OCI-LY7 (cell line): ENCODE data around the gene CNTNAP4. TPM values are rescaled to one million over a fixed set of nuclear protein-coding genes. Genes with fewer than 3 reads are reported as not detected.

Source experiments
- BruUV-seq: library from RNA; stranded (reverse); fragments of 400-500 nt; replicated peaks from 2 replicates; lab custom pipeline; 2021; lab: Mats Ljungman, UMichigan
- CTCF ChIA-PET: fragments of 300-600 bp; sonication (Branson Sonifier 250); formaldehyde crosslinking; loops from one replicate; lab custom pipeline; 2022; ENCODE audit warnings: antibody characterized with exemption; ENCODE audit not compliant: unreplicated experiment; lab: Charles Lee
- POLR2A ChIA-PET: fragments of 300-600 bp; sonication (Branson Sonifier 250); formaldehyde crosslinking; loops from one replicate; lab custom pipeline; 2022; ENCODE audit warnings: antibody characterized with exemption; lab: Charles Lee
- DNase-seq: peaks from one replicate; pipeline ENCODE4 v3.0.0-alpha.2; 2015; ENCODE audit warnings: low spot score
- H2AFZ ChIP-seq: fragments of 200-600 bp; sonication (generic), shearing (Covaris generic); 2 replicates; pipeline ENCODE4 v1.6.1; 2014; ENCODE audit warnings: mild to moderate bottlenecking, antibody characterized with exemption, low read length, moderate library complexity
- H3K27ac ChIP-seq: fragments of 200-600 bp; sonication (generic); 2 replicates; pipeline ENCODE4 v1.5.1; 2014; ENCODE audit warnings: mixed run types, low read depth, mild to moderate bottlenecking, moderate library complexity, low read length, inconsistent platforms; ENCODE audit not compliant: poor library complexity, severe bottlenecking
- H3K36me3 ChIP-seq: fragments of 200-600 bp; sonication (generic); 2 replicates; pipeline ENCODE4 v1.6.1; 2014; ENCODE audit warnings: mild to moderate bottlenecking, antibody characterized with exemption, low read length, moderate library complexity, mixed read lengths; ENCODE audit not compliant: insufficient read depth
- H3K4me1 ChIP-seq: fragments of 200-600 bp; sonication (generic); 2 replicates; pipeline ENCODE4 v1.5.1; 2014; ENCODE audit warnings: mild to moderate bottlenecking, low read length; ENCODE audit not compliant: insufficient read depth, poor library complexity, severe bottlenecking
- H3K4me2 ChIP-seq: fragments of 200-600 bp; sonication (generic); 2 replicates; pipeline ENCODE4 v1.6.1; 2014; ENCODE audit warnings: mild to moderate bottlenecking, low read length
- H3K4me3 ChIP-seq: fragments of 200-600 bp; sonication (generic); 2 replicates; pipeline ENCODE4 v1.5.1; 2014; ENCODE audit warnings: mild to moderate bottlenecking, low read depth, low read length; ENCODE audit not compliant: poor library complexity, severe bottlenecking
- H3K79me2 ChIP-seq: fragments of 200-600 bp; sonication (generic); 2 replicates; pipeline ENCODE4 v1.6.1; 2016; ENCODE audit warnings: low read depth, mild to moderate bottlenecking, low read length, moderate library complexity, mixed read lengths; ENCODE audit not compliant: insufficient read depth
- H3K9me2 ChIP-seq: fragments of 200-600 bp; sonication (generic); 2 replicates; pipeline ENCODE4 v1.6.1; 2016; ENCODE audit warnings: mild to moderate bottlenecking, low read length, mixed read lengths; ENCODE audit not compliant: insufficient read depth
- H3K9me3 ChIP-seq: fragments of 200-600 bp; sonication (generic); 2 replicates; pipeline ENCODE4 v1.6.1; 2014; ENCODE audit warnings: mild to moderate bottlenecking, mixed run types, low read length, mixed read lengths
- H4K20me1 ChIP-seq: fragments of 200-600 bp; sonication (generic); 2 replicates; pipeline ENCODE4 v1.6.1; 2014; ENCODE audit warnings: mild to moderate bottlenecking, antibody characterized with exemption, low read length, moderate library complexity, mixed read lengths; ENCODE audit not compliant: insufficient read depth
- CTCF ChIP-seq: fragments of 200-600 bp; sonication (generic); conservative IDR thresholded peaks from 2 replicates; pipeline ENCODE4 v1.5.1; 2014; ENCODE audit warnings: mild to moderate bottlenecking, antibody characterized with exemption, low read length, moderate library complexity, mixed read lengths
- EZH2phosphoT487 ChIP-seq: fragments of 200-600 bp; sonication (generic); IDR thresholded peaks from 2 replicates; pipeline ENCODE4 v1.6.1; 2018; ENCODE audit warnings: low read depth, borderline replicate concordance, mild to moderate bottlenecking, mixed run types, antibody characterized with exemption, low read length, moderate library complexity, mixed read lengths
- intact Hi-C: fragments of 100-400 bp; cut with micrococcal nuclease; formaldehyde crosslinking; loops from one replicate; pipeline ENCODE4 v1.10.0; 2022; ENCODE audit not compliant: unreplicated experiment
- total RNA-seq, 2 experiments: library from RNA; depleted of rRNA in 1 of 2; stranded (reverse); fragments of >200 nt in 1 of 2; shearing (Covaris generic) in 1 of 2; gene quantifications; 2 replicates each; pipeline ENCODE4 v1.2.3, GENCODE V29; 2014 to 2022

CNTNAP4 gene
- total RNA-seq, 2 experiments from 2014 or later, result not detected

- no peak overlapping the region for H3K27ac ChIP-seq
- H3K4me3 ChIP-seq, result no peak overlapping the region
- DNase-seq, result no peak
Observed at GRCh38 chr16:76502063-76502462, 224.9 kb downstream of the CNTNAP4 start.

GRCh38 chr16:76502555-76502954, 225.4 kb downstream of the CNTNAP4 start:
- Histone ChIP-seq H3K4me1 (no peaks in the 10 kb centered on the region), H3K79me2 (no peaks in the 10 kb centered on the region), H2AFZ (no peak overlapping the region), H3K9me2 (no peaks in the 10 kb centered on the region), H3K4me3 (no peak overlapping the region), H3K4me2 (no peak overlapping the region), H3K36me3 (no peaks in the 10 kb centered on the region), H4K20me1 (no peaks in the 10 kb centered on the region), H3K9me3 (no peaks in the 10 kb centered on the region), H3K27ac (no peak overlapping the region)
- no TSS peak for BruUV-seq
- TF ChIP-seq CTCF (no peak), EZH2phosphoT487 (no peak)
- POLR2A ChIA-PET, result interaction anchor here (0.7 to 1.2 kb wide), 2 partner anchors 17 to 667 kb away, joined by 3 to 4 read pairs; no protein-coding TSS in a partner anchor
- intact Hi-C loops, result no loop called here
- CTCF ChIA-PET, result no interaction called here
- DNase-seq, result no peak

More at GRCh38 chr16:76502063-76502462, 224.9 kb downstream of the CNTNAP4 start:
- intact Hi-C loops, result no loop called here
- no peaks in the 10 kb centered on the region for H4K20me1 ChIP-seq
- POLR2A ChIA-PET, result interaction anchor here (0.5 to 1.2 kb wide), 2 partner anchors 16 to 653 kb away, joined by 3 to 4 read pairs; no protein-coding TSS in a partner anchor
- no peaks in the 10 kb centered on the region for H3K9me3 ChIP-seq
- no peak for TF ChIP-seq CTCF
- TF ChIP-seq EZH2phosphoT487, result no peak
- no TSS peak for BruUV-seq
- H2AFZ ChIP-seq, result no peak overlapping the region
- H3K4me2 ChIP-seq, result no peak overlapping the region
- no peaks in the 10 kb centered on the region for H3K9me2 ChIP-seq
- no peaks in the 10 kb centered on the region for H3K4me1 ChIP-seq
- no peaks in the 10 kb centered on the region for H3K79me2 ChIP-seq
- CTCF ChIA-PET, result no interaction called here
- no peaks in the 10 kb centered on the region for H3K36me3 ChIP-seq

- POLR2A ChIA-PET, result interaction anchor here (0.7 to 1.2 kb wide), 2 partner anchors 17 to 667 kb away, joined by 3 to 4 read pairs; no protein-coding TSS in a partner anchor
- Histone ChIP-seq H3K9me3 (no peaks in the 10 kb centered on the region), H3K79me2 (no peaks in the 10 kb centered on the region), H3K4me2 (no peak overlapping the region), H4K20me1 (no peaks in the 10 kb centered on the region), H3K4me3 (no peak overlapping the region), H3K4me1 (no peaks in the 10 kb centered on the region), H2AFZ (no peak overlapping the region), H3K9me2 (no peaks in the 10 kb centered on the region), H3K27ac (no peak overlapping the region), H3K36me3 (no peaks in the 10 kb centered on the region)
- CTCF ChIA-PET, result no interaction called here
- DNase-seq, result no peak
- intact Hi-C loops, result no loop called here
- no TSS peak for BruUV-seq
- TF ChIP-seq CTCF (no peak), EZH2phosphoT487 (no peak)
Observed at GRCh38 chr16:76503091-76503490, 225.9 kb downstream of the CNTNAP4 start.
